HG02571 (cell line): ENCODE measurements around the gene DGCR8.

ENCODE experiments used
- ATAC-seq: cut with Tn5 transposase; IDR thresholded peaks from one replicate; pipeline ENCODE4 v1.9.1; 2021; ENCODE audit warnings: mild to moderate bottlenecking, moderate library complexity; ENCODE audit not compliant: unreplicated experiment

DGCR8 gene

DNA sequence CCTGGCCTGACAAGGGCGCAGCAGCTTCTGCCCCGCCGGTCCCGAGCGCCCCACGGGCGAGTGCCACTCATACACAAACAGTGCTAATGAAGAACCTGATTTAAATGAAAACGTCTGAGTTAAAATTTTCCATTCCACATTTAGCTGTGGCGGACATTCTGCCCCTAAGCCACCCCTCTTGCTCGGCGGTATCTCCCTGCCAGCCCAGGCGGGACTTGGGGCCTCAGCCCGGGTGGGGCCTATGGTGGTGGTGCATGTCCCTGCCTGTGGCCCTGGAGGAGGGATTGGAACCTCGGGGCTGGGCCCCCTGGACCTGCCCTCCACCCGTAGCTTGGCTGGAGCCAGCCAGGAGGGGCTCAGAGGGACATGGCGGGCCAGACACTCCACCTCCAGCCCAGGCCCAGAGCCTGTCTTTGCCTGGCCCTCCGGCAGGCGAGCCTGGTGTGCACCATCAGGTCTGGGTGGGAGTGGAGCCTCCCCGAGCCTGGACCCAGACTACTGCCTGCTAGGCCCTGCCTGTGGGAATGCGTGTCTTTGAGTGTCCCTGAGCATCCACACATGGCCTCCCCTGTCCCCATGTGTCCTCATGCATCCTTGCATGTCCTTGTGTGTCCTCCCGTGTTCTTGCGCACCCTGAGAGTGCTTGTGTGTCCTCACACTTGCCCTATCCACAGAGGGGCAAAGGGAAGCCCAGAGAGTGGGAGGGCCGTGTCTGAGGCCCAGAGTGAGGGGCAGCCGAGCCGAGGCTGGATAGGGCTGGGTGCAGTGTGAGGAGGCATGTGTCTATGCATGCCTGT, 56.0 kb downstream of the DGCR8 start:
- ATAC-seq: no peak

DNA sequence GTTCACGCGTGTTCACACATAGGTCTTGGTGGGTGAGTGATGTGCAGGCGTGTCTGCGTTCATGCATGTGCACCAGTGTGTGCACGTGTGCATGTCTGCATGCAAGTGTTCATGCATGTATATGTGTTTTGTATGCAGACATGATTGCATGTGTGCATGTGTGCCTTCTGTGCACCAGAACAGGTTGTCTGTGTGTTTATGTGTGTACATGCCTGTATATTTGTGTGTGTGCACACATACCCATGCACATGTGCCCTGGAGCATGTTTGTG, 56.5 kb downstream of the DGCR8 start:
- no peak for ATAC-seq

GRCh38 chr22:20137113-20137512, 57.1 kb downstream of the DGCR8 start:
- ATAC-seq: no peak

DNA sequence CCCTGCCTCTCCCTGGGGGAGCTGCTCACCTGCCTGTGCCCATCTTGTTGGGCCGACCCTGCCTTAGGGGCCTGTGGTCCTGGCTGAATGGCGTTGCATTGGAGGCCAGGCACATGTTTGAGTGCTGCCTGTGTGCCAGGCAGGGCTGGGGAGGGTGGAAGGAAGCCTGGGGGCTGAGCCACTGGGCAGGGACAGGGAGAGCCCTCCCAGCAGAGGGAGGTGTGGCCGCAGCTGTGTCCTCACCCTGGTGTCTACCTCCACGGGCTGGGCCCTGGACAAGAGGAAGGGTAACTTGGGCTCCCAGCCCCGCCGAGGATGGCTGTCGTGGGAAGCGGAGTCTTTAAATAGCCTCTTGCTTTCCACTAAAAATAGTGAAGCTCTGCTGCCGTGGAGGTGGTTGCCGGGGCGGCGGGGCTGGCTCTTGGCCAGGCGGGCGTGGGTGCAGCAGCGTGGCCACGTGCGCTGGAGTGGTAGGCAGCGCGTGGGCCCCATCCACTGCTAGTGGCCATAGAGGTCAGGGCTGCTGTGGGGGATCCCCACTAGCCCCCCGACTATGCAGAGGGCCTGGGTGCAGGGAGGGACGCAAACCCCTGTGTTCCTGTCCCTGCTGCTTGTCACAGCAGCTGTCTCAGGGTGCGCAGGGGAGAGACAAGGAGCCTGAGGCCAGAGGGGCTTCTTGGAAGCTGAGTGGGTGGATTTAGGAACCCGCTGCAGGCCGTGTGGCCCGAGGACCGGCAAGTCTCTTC, 57.8 kb downstream of the DGCR8 start:
- no peak for ATAC-seq

DNA sequence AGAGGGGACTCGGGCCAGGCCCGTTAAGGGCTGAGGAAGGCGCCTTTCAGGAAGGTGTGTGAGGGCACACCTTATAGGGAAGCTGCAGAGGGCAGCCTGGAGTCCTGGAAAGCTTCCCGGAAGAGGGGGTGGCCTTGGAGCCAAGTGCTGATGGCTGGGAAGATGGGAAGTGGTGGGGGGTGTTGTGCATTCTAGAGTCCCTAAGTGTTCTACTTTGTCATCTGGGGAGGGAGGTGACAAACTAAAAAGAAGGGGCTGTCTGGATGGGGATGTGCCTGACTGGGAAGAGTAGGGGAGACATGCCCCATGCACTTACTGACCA, 58.3 kb downstream of the DGCR8 start:
- ATAC-seq: no peak

- no peak for ATAC-seq
These were observed 58.8 kb downstream of the DGCR8 start for GRCh38 chr22:20138868-20139267.

DNA sequence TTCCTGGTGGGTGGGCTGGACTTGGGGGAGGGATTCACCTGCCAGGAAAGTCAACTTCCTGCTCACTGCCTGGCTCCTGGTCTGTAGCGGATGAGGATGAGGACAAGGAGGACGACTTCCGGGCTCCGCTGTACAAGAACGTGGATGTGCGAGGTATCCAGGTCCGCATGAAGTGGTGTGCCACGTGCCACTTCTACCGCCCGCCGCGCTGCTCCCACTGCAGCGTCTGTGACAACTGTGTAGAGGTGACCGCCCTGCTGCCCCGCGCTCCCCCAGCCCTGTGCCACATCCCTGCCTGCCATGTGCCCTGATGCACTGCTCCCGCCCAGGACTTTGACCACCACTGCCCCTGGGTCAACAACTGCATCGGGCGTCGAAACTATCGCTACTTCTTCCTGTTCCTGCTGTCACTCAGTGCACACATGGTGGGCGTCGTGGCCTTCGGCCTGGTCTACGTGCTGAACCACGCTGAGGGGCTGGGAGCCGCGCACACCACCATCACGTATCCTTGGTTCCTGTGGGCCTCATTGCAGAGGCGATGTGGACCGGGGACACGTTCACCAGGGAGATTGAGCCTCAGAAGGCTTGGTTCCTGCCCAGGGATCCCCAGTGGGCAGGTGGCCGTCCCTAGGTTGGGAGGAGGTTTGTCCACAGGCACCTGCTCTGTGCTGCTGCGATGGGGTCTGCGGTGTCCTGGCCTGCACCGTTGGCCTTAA, 59.5 kb downstream of the DGCR8 start:
- ATAC-seq: no peak

GRCh38 chr22:20140107-20140445, 60.0 kb downstream of the DGCR8 start:
- ATAC-seq: no peak

GRCh38 chr22:20140521-20140964, 60.5 kb downstream of the DGCR8 start:
- ATAC-seq: no peak

- no peak for ATAC-seq
These were observed 61.4 kb downstream of the DGCR8 start for GRCh38 chr22:20141186-20142077.

DNA sequence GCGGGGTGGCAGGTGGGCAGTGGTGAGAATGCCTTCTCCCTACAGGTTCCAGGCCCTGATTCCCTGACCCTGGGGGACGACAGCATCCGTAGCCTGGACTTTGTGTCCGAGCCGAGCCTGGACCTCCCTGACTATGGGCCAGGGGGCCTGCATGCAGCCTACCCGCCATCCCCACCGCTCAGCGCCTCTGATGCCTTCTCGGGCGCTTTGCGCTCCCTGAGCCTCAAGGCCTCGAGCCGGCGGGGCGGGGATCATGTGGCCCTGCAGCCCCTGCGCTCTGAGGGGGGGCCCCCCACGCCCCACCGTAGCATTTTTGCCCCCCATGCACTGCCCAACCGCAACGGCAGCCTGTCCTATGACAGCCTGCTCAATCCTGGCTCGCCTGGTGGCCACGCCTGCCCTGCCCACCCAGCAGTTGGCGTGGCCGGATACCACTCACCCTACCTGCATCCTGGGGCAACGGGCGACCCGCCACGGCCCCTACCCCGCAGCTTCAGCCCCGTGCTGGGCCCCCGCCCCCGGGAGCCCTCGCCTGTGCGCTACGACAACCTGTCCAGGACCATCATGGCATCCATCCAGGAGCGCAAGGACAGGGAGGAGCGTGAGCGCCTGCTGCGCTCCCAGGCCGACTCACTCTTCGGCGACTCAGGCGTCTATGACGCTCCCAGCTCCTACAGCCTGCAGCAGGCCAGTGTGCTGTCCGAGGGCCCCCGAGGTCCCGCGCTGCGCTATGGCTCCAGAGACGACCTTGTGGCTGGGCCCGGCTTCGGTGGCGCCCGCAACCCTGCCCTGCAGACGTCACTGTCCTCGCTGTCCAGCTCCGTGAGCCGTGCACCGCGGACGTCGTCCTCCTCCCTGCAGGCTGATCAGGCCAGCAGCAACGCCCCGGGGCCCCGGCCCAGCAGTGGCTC, 62.9 kb downstream of the DGCR8 start:
- no peak for ATAC-seq

DNA sequence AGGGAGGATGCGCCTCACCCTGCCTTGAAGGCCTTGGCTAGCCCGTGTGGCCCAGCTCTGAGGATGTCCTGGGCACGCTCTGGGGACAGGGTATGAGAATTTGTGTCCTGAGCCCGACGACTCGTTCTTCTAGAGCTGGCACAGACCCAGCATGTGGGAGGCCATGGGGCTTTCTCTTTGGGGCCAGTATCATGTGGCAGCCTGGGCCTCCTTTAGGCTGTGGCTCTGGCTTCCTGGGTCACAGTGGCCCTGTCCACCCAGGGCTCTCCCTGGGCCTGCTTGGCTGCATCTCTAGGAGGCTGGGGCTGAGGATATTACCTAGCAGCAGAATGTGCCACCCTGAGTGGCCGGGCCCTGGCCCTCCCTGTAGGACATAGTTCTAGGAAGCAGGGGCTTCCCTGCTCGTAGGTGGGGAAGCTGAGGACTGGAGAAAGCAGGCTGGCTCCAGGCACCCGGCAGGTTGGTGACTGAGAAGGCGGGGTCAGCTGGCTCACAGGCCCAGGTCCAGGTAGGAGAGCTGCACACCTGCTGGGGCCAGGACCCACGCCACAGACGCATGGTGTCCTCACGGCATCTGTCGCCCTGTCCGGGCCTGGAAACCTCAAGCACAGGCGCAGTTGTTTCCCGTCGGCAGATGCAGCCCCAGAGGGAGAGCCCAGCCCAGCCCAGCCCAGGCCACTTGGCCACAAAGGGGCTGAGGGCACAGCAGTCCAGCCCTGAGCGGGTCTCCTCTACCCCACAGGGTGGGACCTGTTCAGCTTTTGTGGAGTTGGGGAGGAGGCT, 64.0 kb downstream of the DGCR8 start:
- no peak for ATAC-seq

DNA sequence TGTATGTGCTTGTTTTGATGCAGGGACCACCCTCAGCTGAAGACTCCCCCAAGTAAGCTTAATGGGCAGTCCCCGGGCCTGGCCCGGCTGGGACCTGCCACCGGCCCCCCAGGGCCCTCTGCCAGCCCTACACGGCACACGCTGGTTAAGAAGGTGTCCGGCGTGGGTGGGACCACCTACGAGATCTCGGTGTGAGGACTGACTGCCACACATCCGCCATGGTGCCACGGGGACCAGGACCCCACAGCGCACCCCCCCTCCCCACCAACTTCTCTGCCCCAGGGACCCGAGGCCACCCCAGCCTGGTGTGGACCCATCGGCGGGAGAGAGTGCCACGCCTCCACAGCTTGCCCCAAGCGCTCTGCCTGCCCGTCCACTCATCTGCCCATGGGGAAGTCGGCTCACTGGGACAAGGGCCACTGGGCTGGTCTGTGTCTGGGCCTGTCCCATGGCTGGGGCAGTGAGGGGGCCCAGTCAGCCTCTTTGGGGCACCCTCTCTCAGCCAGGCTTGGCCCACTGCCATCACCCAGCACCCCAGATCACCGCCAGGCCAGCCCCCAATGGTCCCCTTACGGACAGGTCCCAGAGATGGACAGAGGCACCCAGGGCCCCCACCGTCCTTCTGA, 65.3 kb downstream of the DGCR8 start:
- no peak for ATAC-seq

DNA sequence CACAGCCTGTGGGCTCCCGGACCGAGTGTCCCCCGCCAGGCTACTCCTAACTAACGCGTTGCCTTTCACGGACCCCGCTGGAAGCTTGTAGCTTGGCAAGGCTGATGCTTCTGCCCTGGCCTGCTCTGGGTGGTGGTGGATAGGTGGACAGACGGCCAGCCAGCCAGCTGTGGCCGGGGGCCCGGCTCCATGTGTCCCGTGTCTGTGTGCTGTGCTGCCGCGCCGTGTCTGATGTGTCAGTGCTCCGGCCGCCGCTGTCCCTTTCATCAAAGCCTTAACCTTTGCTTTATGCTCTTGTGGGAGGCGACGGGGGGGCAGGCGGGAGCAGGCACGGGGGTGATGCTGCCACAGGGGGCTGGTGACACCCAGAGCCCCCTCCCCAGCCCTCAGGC, 65.8 kb downstream of the DGCR8 start:
- no peak for ATAC-seq

DNA sequence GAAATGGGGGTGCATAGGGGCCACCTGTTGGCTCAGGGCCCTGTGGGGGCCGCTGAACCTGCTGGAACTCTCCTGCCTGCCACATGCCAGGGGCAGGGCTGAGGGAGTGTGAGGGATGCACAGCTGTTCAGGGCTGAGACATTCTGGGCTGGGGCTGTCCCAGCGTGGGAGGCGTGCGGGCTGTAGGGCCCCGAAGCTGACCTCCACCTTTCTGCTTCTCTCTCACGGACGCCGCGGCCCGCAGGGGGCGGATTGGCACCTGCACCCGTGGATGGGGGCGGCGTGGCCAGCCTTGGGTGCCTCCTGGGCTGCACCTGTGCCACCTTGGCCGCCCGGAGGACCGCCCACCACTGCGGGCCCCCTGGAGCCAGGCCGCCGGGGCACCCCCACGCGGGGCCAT, 66.7 kb downstream of the DGCR8 start:
- ATAC-seq: no peak

DNA sequence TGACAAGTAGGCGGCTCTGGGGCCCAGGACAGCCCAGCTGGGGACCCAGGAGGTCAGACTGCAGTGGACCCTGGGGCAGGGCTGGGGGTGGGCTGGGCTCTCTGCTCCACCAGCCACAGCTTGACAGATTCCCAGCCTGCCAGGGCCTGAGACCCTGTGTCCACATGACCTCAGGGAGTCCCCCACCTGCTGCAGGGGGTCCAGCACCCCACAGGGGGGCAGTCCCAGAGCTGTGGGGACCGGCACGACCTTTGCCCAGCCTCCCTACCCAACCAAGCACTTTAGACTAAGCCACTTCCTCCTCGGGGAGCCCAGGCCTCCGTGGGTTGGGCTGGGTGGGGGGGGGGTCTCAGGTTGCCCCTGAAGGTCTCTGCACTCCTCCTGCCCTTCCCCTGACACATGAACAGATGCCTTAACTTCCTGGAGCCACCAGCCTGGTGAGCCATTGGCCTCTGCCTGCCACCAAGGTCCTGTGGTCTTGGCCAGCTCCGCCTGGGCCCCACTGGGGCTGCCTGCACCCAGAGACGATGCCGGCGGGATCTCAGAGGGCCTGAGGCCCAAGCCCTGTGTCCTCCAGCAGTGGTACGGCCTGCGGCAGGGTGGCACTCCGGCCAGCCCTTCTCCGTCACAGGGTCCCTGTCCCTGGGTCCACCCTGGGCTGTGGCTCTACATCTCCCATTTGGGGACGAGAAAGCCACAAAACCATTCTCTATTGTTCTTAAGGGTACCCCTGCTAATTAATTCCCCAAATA, 67.4 kb downstream of the DGCR8 start:
- no peak for ATAC-seq

- ATAC-seq: no peak
These were observed 68.4 kb downstream of the DGCR8 start for GRCh38 chr22:20148414-20148813.
